Heart right ventricle (tissue), 16 donors: ENCODE measurements around the gene PCBP1. TPM values are rescaled to one million over a fixed set of nuclear protein-coding genes. Genes with fewer than 3 reads are reported as not detected.
A peak's percentile ranks its signal among the peaks of the same experiment; 100 is the strongest.
"Not testable (repeated sequence)": the region's sequence is repeated elsewhere in the genome, so short reads cannot be mapped to it uniquely, and the experiment has no call there.

Source experiments
- ATAC-seq, 8 donors: fragments of 200-7000 bp; cut with Tn5 transposase; one replicate each; pipeline ENCODE4 v1.9.1; 2020; ENCODE audit warnings: mild to moderate bottlenecking in 8 of 8, moderate library complexity in 8 of 8, moderate number of reproducible peaks in 1 of 8
- DNase-seq, 2 donors: peaks; one replicate each; pipeline ENCODE4 v3.0.0-alpha.2; 2020
- H3K27ac ChIP-seq, 10 donors: fragments of 200-600 bp; sonication (generic) in 2 of 10; one replicate each; pipeline versions ENCODE4 v1.5.0 to v1.8.0; 2020 to 2022; ENCODE audit warnings: mild to moderate bottlenecking in 3 of 10
- H3K27me3 ChIP-seq, 7 donors: fragments of 200-600 bp; one replicate each; pipeline ENCODE4 v1.8.0; 2021 to 2022; ENCODE audit warnings: mild to moderate bottlenecking in 2 of 7
- H3K36me3 ChIP-seq, 9 donors: fragments of 200-600 bp; sonication (generic) in 1 of 9; one replicate each; pipeline versions ENCODE4 v1.5.0 to v1.8.0; 2020 to 2022; ENCODE audit warnings: mild to moderate bottlenecking in 2 of 9
- H3K4me1 ChIP-seq, 9 donors: fragments of 200-600 bp; sonication (generic) in 1 of 9; one replicate each; pipeline versions ENCODE4 v1.5.0 to v1.8.0; 2020 to 2022; ENCODE audit warnings: mild to moderate bottlenecking in 4 of 9
- H3K4me3 ChIP-seq, 10 donors: fragments of 200-600 bp; sonication (generic) in 2 of 10; one replicate each; pipeline versions ENCODE4 v1.5.0 to v1.8.0; 2020 to 2022; ENCODE audit warnings: mild to moderate bottlenecking in 7 of 10, moderate library complexity in 2 of 10
- H3K9me3 ChIP-seq, 11 donors: fragments of 200-600 bp in 10 of 11; sonication (generic) in 2 of 11; one replicate each; pipeline versions ENCODE4 v1.5.0 to v1.8.0; 2013 to 2022; ENCODE audit warnings: mild to moderate bottlenecking in 2 of 11, control low read depth in 1 of 11, moderate library complexity in 1 of 11
- WGBS, 2 donors: extraction: QIAGEN DNeasy Blood & Tissue Kit; methylation state at CpG; one replicate each; pipeline ENCODE4 v1.1.7; 2013; ENCODE audit warnings: inconsistent platforms in 1 of 2; 5-methylcytosine and 5-hydroxymethylcytosine counted together
- intact Hi-C, 10 donors: fragments of 100-400 bp; cut with DNase I; formaldehyde crosslinking; loops; one replicate each; pipeline versions ENCODE4 v1.11.1 to v1.14.2; 2022
- polyA plus RNA-seq, 2 donors: library from polyadenylated mRNA; stranded (reverse); fragments of 200-250 nt; gene quantifications; one replicate each; pipeline ENCODE4 v1.2.3, GENCODE V29; 2013
- total RNA-seq, 10 donors: library from RNA; stranded (reverse); fragmentation: NEBNext Ultra II Directional in 3 of 10; extraction: Animal tissue kit (Norgen Biotek cat#: 25700) in 3 of 10; gene quantifications; one replicate each; pipeline versions ENCODE4 v1.2.1 to v1.2.4, GENCODE V29; 2021 to 2023
- TF ChIP-seq, protein P1 (sequence below), 9 donors: fragments of 200-600 bp; sonication (generic) in 2 of 9; IDR thresholded peaks; one replicate each; pipeline versions ENCODE4 v1.5.0 to v1.8.0; 2021 to 2022; ENCODE audit warnings: antibody characterized with exemption in 9 of 9, mild to moderate bottlenecking in 5 of 9, moderate library complexity in 1 of 9
- donor health status: Arrhythmogenic right ventricular cardiomyopathy.
- donor health status: ischemic (EF 13 %, LVEDD 7.1; RV severe dilation, severe dysfunction).
- donor health status: healthy with polysubstance abuse.
- donor health status: DM: no; HTN: yes; CAD: no.
- donor health status: DM: no; HTN: no; CAD: no.
- donor health status: ischemic (EF 25% LVEDD 6.9; RV normal size, moderate dysfunction).
- donor health status: ischemic (EF 25% LVEDD 5.7; RV mildly dilated, moderate dysfunction).
- donor health status: healthy.
- donor health status: DM: yes; HTN: yes; CAD: no.
- donor health status: Ischemic cardiomyopathy.
- donor health status: ischemic (EF 35%, LVEDD 5.7; RV mildly dilated, moderate dysfunction).
- donor health status: nonischemic (EF 11% LVEDD 7.7; RV severe dilation, severe dysfunction).
- donor health status: DM: yes; HTN: yes; CAD: no.
- donor health status: PGD.
- donor health status: ischemic (EF 29% LVEDD 5.4; RV normal size, mild dysfunction).
- donor health status: nonischemic (EF 23%, LVEDD 6.1; RV moderate dilation, normal function).

The PCBP1 gene
- total and polyA plus RNA-seq, 12 donors, result 197 to 288 (median 224) TPM

DNA sequence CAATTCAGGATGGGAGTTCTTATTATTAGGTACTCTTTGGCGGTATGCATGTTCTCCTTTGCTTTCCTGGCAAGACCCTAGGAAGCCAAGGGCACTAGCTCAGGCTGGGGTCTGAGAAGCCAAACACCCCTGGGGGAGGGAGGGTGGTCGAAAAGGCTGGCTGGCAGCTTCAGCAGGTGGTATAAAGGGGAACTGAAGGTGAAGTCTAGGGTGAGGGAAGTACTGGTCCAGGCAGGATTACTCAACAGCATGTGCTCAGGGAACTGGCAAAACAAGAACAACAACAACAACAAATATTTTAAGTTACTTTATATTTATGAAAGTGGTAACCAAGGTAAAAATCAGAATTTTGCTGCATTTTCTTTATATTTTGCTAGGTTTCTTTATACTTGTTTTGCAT, 40.7 kb upstream of the PCBP1 start:
- Histone ChIP-seq H3K9me3 (no peaks in the 10 kb centered on the region), H3K27ac (peak overlapping the region in 9 of 10 donors; percentile 36 to 94 (median 74)), H3K27me3 (no peaks in the 10 kb centered on the region), H3K36me3 (peaks cover 0 to 62% (median 19%) of the 10 kb centered on the region in 9 donors), H3K4me3 (no peak overlapping the region), H3K4me1 (peaks cover 3 to 62% (median 26%) of the 10 kb centered on the region in 9 donors)
- DNase-seq (no peak), ATAC-seq (peak in 5 of 8 donors; percentile 40 to 54 (median 48))
- intact Hi-C loops, result no loop called here
- WGBS, 2 donors, result 42 to 48% methylated on average over 2 of the region's 2 CpGs
- TF ChIP-seq, protein P1, sequence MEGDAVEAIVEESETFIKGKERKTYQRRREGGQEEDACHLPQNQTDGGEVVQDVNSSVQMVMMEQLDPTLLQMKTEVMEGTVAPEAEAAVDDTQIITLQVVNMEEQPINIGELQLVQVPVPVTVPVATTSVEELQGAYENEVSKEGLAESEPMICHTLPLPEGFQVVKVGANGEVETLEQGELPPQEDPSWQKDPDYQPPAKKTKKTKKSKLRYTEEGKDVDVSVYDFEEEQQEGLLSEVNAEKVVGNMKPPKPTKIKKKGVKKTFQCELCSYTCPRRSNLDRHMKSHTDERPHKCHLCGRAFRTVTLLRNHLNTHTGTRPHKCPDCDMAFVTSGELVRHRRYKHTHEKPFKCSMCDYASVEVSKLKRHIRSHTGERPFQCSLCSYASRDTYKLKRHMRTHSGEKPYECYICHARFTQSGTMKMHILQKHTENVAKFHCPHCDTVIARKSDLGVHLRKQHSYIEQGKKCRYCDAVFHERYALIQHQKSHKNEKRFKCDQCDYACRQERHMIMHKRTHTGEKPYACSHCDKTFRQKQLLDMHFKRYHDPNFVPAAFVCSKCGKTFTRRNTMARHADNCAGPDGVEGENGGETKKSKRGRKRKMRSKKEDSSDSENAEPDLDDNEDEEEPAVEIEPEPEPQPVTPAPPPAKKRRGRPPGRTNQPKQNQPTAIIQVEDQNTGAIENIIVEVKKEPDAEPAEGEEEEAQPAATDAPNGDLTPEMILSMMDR (IDR thresholded peaks at IDR 0.05), result no peak

DNA sequence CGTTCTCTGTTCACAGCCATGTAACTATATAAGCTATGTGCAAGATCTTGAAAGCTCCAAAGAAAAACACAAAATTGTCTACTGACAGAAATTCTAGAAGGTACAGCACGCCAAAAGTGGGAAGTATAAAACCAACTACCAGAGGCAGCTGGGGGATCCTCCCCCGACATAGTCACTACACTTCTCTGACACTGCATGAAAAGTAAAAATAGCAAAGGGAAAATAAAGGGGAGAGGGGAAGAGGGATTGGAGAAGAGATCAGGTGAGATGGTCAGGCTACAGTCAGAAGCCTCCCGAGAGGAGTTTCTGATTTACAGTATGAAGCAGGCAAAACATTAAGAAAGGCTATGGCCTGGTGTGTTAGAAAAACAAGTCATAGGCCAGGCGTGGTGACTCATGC, 39.8 kb upstream of the PCBP1 start:
- no peak overlapping the region for H3K4me3 ChIP-seq
- no peaks in the 10 kb centered on the region for H3K9me3 ChIP-seq
- peak overlapping the region in 6 of 10 donors; percentile 48 to 94 (median 77) for H3K27ac ChIP-seq
- peaks cover 3 to 53% (median 26%) of the 10 kb centered on the region in 9 donors for H3K4me1 ChIP-seq
- TF ChIP-seq, protein P1 (IDR thresholded peaks at IDR 0.05), result no peak
- ATAC-seq, result peak in 1 of 8 donors; percentile 36
- no peak for DNase-seq
- H3K27me3 ChIP-seq, result no peaks in the 10 kb centered on the region
- peaks cover 0 to 71% (median 23%) of the 10 kb centered on the region in 9 donors for H3K36me3 ChIP-seq
- intact Hi-C loops, result no loop called here
- WGBS, 2 donors, result 90 to 91% methylated on average over 5 of the region's 5 CpGs

DNA sequence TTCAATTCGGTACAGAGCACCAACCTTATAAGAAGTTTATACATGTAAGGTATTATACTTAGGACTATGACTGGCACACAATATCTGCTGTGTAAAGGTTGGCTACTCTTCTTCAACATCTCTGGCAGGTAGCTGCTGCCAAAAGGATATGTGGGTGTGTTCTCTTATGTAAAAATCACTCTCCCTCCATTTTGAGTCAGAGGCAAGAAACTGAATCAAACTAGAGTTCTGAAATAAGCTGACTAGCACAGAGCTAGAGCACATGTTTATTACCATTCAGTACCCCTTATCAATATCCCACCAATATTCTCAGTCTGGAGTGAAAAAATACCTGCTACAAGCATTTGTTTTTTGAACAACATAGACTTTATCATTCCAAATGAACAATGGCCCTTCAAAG, 38.0 kb upstream of the PCBP1 start:
- peaks cover 0 to 88% (median 23%) of the 10 kb centered on the region in 9 donors for H3K36me3 ChIP-seq

DNA sequence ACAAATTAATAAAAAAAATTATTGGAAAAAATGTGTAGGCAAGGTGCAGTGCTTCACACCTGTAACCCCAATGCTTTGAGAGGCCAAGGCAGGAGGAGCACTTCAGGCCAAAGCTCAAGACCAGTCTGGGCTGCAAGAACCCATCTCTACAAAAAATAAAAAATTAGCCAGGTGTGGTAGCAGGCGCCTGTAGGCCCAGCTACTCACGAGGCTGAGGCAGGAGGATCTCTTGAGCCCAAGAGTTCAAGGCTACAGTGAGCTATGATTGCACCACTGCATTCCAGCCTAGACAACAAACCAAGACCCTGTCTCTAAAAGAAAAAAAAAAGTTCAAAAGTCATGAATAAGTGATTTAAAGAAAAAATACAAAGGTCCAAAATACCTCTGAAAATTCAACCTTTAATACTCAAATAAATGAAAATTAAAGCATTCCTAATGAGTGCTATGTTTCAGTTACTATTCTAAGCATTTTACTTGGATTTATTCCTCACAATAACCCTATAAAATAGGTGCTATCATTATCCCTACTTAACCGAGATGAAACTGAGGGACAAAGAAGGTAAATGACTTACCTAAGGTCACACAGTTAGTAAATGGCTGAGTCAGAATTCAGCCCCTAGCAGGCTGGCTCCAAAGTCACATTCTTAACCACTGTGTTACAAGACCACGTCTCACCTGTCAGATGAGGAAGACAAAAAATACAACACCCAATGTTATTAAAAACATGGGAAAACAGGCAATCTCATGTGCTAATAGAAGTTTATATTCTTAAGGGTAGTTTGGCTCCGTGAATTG, 36.4 kb upstream of the PCBP1 start:
- DNase-seq (no peak), ATAC-seq (no peak)
- TF ChIP-seq, protein P1 (IDR thresholded peaks at IDR 0.05), result no peak
- Histone ChIP-seq H3K4me1 (peaks cover 3 to 20% (median 14%) of the 10 kb centered on the region in 9 donors), H3K36me3 (peaks cover 0 to 92% (median 33%) of the 10 kb centered on the region in 9 donors), H3K4me3 (no peak overlapping the region), H3K27ac (no peak overlapping the region), H3K9me3 (no peaks in the 10 kb centered on the region), H3K27me3 (no peaks in the 10 kb centered on the region)
- intact Hi-C loops, result no loop called here
- 92 to 93% methylated on average over 5 of the region's 5 CpGs for WGBS, 2 donors

More for the DNA sequence above, 38.0 kb upstream of the PCBP1 start:
- Histone ChIP-seq H3K27ac (peak overlapping the region in 1 of 10 donors; percentile 18), H3K4me3 (no peak overlapping the region), H3K9me3 (no peaks in the 10 kb centered on the region), H3K27me3 (no peaks in the 10 kb centered on the region), H3K4me1 (peaks cover 3 to 36% (median 26%) of the 10 kb centered on the region in 9 donors)
- intact Hi-C loops, result no loop called here
- 97 to 100% methylated on average over 1 of the region's 1 CpG for WGBS, 2 donors
- no peak for DNase-seq
- TF ChIP-seq, protein P1 (IDR thresholded peaks at IDR 0.05), result no peak
- no peak for ATAC-seq

DNA sequence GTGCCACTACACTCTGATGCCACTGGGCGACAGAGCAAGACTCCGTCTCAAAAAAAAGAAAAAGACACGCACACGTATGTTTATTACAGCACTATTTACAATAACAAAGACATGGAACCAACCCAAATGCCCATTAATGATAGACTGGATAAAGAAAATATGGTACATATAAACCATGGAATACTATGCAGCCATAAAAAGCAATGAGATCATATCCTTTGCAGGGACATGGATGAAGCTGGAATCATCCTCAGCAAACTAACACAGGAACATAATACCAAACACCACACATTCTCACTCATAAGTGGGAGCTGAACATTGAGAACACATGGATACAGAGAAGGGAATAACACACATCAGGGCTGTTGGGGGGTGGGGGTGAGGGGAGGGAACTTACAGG, 32.0 kb upstream of the PCBP1 start:
- intact Hi-C loops, H3K4me1 ChIP-seq, H3K9me3 ChIP-seq, H3K4me3 ChIP-seq, ATAC-seq, H3K27me3 ChIP-seq, H3K27ac ChIP-seq, DNase-seq: not testable (repeated sequence)
- WGBS, 2 donors, result 87 to 99% methylated on average over 4 of the region's 4 CpGs
- peaks cover 0 to 99% (median 33%) of the 10 kb centered on the region in 9 donors for H3K36me3 ChIP-seq
